GM13976 (cell line): ENCODE measurements around the gene ACO2.
"Not testable (repeated sequence)": the region's sequence is repeated elsewhere in the genome, so short reads cannot be mapped to it uniquely, and the experiment has no call there.

Experiments used
- DNase-seq: peaks from one replicate; pipeline ENCODE4 v3.0.0; 2012; ENCODE audit warnings: low spot score
- CTCF ChIP-seq: IDR thresholded peaks from 2 replicates; pipeline ENCODE4 v1.5.1; 2012; ENCODE audit warnings: borderline replicate concordance, mild to moderate bottlenecking; ENCODE audit not compliant: insufficient read depth; ENCODE audit errors: extremely low read depth, missing control alignments, control extremely low read depth
- in situ Hi-C: fragments of 300-500 bp; cut with MboI; formaldehyde crosslinking; loops from one replicate; pipeline ENCODE4 v1.12.0; 2022; ENCODE audit warnings: low sequenced_read_pairs, mixed read lengths, inconsistent platforms; ENCODE audit not compliant: unreplicated experiment

ACO2 gene

GRCh38 chr22:41551877-41552582 lies 83.1 kb downstream of the ACO2 start:
- in situ Hi-C loops, result no loop called here
- TF ChIP-seq CTCF, result no peak

GRCh38 chr22:41555325-41555982 lies 86.5 kb downstream of the ACO2 start:
- in situ Hi-C loops, result no loop called here
- no peak for TF ChIP-seq CTCF
- no peak for DNase-seq

More at GRCh38 chr22:41551877-41552582, 83.1 kb downstream of the ACO2 start:
- no peak for DNase-seq

- in situ Hi-C loops, result no loop called here
- no peak for TF ChIP-seq CTCF
- DNase-seq, result no peak
Measured at GRCh38 chr22:41556561-41556960, 87.6 kb downstream of the ACO2 start.

GRCh38 chr22:41557401-41558240 lies 88.7 kb downstream of the ACO2 start:
- in situ Hi-C loops, result no loop called here
- no peak for TF ChIP-seq CTCF
- DNase-seq, result peak; percentile 66

- in situ Hi-C loops, DNase-seq: not testable (repeated sequence)
Measured at GRCh38 chr22:41558241-41558630, 89.3 kb downstream of the ACO2 start.

- TF ChIP-seq CTCF, result no peak
- in situ Hi-C loops, result no loop called here
- DNase-seq, result no peak
Measured at GRCh38 chr22:41560095-41560471, 91.2 kb downstream of the ACO2 start.
